Measurements from ENCODE around the gene PSTPIP1.

The PSTPIP1 gene

GRCh38 chr15:76967067-76967466 lies 27.9 kb upstream of the PSTPIP1 start:
- Histone ChIP-seq H3K27me3 (ENCODE audit: control insufficient read depth in 1 of 2, insufficient read depth in 2 of 2, low read length in 2 of 2) (no peaks in the 10 kb centered on the region), H3K4me1 (ENCODE audit: insufficient read depth, low read length) (peaks cover 5% of the 10 kb centered on the region), H3K36me3 (ENCODE audit: insufficient read depth, low read length) (no peaks in the 10 kb centered on the region), H3K9ac (ENCODE audit: low read length) (no peak overlapping the region), H3K27ac (ENCODE audit: low read depth, low read length) (no peak overlapping the region), H3K9me3 (ENCODE audit: low read length) (no peaks in the 10 kb centered on the region), H3K4me3 (ENCODE audit: low read depth in 1 of 2, low read length in 2 of 2) (no peak overlapping the region)

- H3K36me3 ChIP-seq (ENCODE audit: insufficient read depth, low read length) = no peaks in the 10 kb centered on the region
- peaks cover 10% of the 10 kb centered on the region for H3K4me1 ChIP-seq (ENCODE audit: insufficient read depth, low read length)
- H3K4me3 ChIP-seq (ENCODE audit: low read depth in 1 of 2, low read length in 2 of 2) = no peak overlapping the region
- H3K9me3 ChIP-seq (ENCODE audit: low read length) = no peaks in the 10 kb centered on the region
- H3K27me3 ChIP-seq (ENCODE audit: control insufficient read depth in 1 of 2, insufficient read depth in 2 of 2, low read length in 2 of 2) = no peaks in the 10 kb centered on the region
- no peak overlapping the region for H3K9ac ChIP-seq (ENCODE audit: low read length)
- no peak overlapping the region for H3K27ac ChIP-seq (ENCODE audit: low read depth, low read length)
Observed at GRCh38 chr15:76968306-76968705, 26.6 kb upstream of the PSTPIP1 start.

GRCh38 chr15:76972389-76973361 lies 22.3 kb upstream of the PSTPIP1 start:
- Histone ChIP-seq H3K9me3 (ENCODE audit: low read length) (no peaks in the 10 kb centered on the region), H3K4me1 (ENCODE audit: insufficient read depth, low read length) (peaks cover 8% of the 10 kb centered on the region), H3K27ac (ENCODE audit: low read depth, low read length) (no peak overlapping the region), H3K27me3 (ENCODE audit: control insufficient read depth in 1 of 2, insufficient read depth in 2 of 2, low read length in 2 of 2) (no peaks in the 10 kb centered on the region), H3K4me3 (ENCODE audit: low read depth in 1 of 2, low read length in 2 of 2) (peak overlapping the region in 1 of 2 donors; percentile 17), H3K9ac (ENCODE audit: low read length) (no peak overlapping the region), H3K36me3 (ENCODE audit: insufficient read depth, low read length) (no peaks in the 10 kb centered on the region)

- Histone ChIP-seq H3K4me3 (ENCODE audit: low read depth in 1 of 2, low read length in 2 of 2) (peak overlapping the region in 1 of 2 donors; percentile 17), H3K9me3 (ENCODE audit: low read length) (no peaks in the 10 kb centered on the region), H3K4me1 (ENCODE audit: insufficient read depth, low read length) (peaks cover 8% of the 10 kb centered on the region), H3K27ac (ENCODE audit: low read depth, low read length) (no peak overlapping the region), H3K27me3 (ENCODE audit: control insufficient read depth in 1 of 2, insufficient read depth in 2 of 2, low read length in 2 of 2) (no peaks in the 10 kb centered on the region), H3K9ac (ENCODE audit: low read length) (no peak overlapping the region), H3K36me3 (ENCODE audit: insufficient read depth, low read length) (no peaks in the 10 kb centered on the region)
Observed at GRCh38 chr15:76973362-76973743, 21.6 kb upstream of the PSTPIP1 start.

GRCh38 chr15:76973906-76974305 lies 21.0 kb upstream of the PSTPIP1 start:
- Histone ChIP-seq H3K27ac (ENCODE audit: low read depth, low read length) (no peak overlapping the region), H3K4me3 (ENCODE audit: low read depth in 1 of 2, low read length in 2 of 2) (no peak overlapping the region), H3K27me3 (ENCODE audit: control insufficient read depth in 1 of 2, insufficient read depth in 2 of 2, low read length in 2 of 2) (no peaks in the 10 kb centered on the region), H3K9ac (ENCODE audit: low read length) (no peak overlapping the region), H3K9me3 (ENCODE audit: low read length) (no peaks in the 10 kb centered on the region), H3K36me3 (ENCODE audit: insufficient read depth, low read length) (no peaks in the 10 kb centered on the region), H3K4me1 (ENCODE audit: insufficient read depth, low read length) (peaks cover 8% of the 10 kb centered on the region)

GRCh38 chr15:76974456-76975036 lies 20.4 kb upstream of the PSTPIP1 start:
- Histone ChIP-seq H3K27ac (ENCODE audit: low read depth, low read length) (no peak overlapping the region), H3K4me1 (ENCODE audit: insufficient read depth, low read length) (peaks cover 8% of the 10 kb centered on the region), H3K4me3 (ENCODE audit: low read depth in 1 of 2, low read length in 2 of 2) (no peak overlapping the region), H3K9ac (ENCODE audit: low read length) (no peak overlapping the region), H3K9me3 (ENCODE audit: low read length) (no peaks in the 10 kb centered on the region), H3K27me3 (ENCODE audit: control insufficient read depth in 1 of 2, insufficient read depth in 2 of 2, low read length in 2 of 2) (no peaks in the 10 kb centered on the region), H3K36me3 (ENCODE audit: insufficient read depth, low read length) (no peaks in the 10 kb centered on the region)

- Histone ChIP-seq H3K27me3 (ENCODE audit: control insufficient read depth in 1 of 2, insufficient read depth in 2 of 2, low read length in 2 of 2) (no peaks in the 10 kb centered on the region), H3K9me3 (ENCODE audit: low read length) (no peaks in the 10 kb centered on the region), H3K4me3 (ENCODE audit: low read depth in 1 of 2, low read length in 2 of 2) (no peak overlapping the region), H3K4me1 (ENCODE audit: insufficient read depth, low read length) (peaks cover 8% of the 10 kb centered on the region), H3K27ac (ENCODE audit: low read depth, low read length) (no peak overlapping the region), H3K9ac (ENCODE audit: low read length) (no peak overlapping the region), H3K36me3 (ENCODE audit: insufficient read depth, low read length) (no peaks in the 10 kb centered on the region)
Observed at GRCh38 chr15:76976141-76976540, 18.8 kb upstream of the PSTPIP1 start.

DNA sequence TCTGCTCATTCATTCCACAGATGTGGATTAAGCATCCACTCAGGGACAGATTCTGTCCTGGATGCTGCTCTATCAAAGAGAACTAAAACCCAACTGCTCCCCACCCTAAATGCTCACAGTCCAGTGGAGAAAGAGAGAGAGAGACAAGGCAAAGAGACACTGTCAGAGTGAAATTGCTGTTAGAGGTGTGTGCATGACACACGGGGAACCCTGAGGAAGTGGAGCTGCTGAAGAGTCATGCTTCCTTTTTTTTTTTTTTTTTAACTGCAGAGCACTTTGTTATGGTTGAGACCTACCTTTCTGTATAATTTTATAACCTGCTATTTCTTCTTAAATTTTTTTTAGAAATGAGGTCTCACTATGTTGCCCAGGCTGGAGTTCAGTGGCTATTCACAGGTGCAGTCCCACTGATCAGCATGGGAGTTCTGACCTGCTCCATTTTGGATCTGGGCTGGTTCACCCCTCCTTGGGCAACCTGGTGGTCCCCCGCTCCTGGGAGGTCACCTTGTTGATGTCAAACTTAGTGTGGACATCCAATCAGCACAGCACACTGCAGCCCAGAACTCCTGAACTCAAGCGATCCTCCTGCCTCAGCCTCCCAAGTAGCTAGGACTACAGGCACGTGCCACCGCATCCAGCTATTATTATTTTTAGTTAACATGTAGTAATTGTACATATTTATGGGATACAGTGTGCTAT lies 18.2 kb upstream of the PSTPIP1 start:
- H3K9ac ChIP-seq (ENCODE audit: low read length) = no peak overlapping the region
- no peaks in the 10 kb centered on the region for H3K27me3 ChIP-seq (ENCODE audit: control insufficient read depth in 1 of 2, insufficient read depth in 2 of 2, low read length in 2 of 2)
- H3K4me1 ChIP-seq (ENCODE audit: insufficient read depth, low read length) = peaks cover 8% of the 10 kb centered on the region
- no peak overlapping the region for H3K4me3 ChIP-seq (ENCODE audit: low read depth in 1 of 2, low read length in 2 of 2)
- H3K36me3 ChIP-seq (ENCODE audit: insufficient read depth, low read length) = no peaks in the 10 kb centered on the region
- no peak overlapping the region for H3K27ac ChIP-seq (ENCODE audit: low read depth, low read length)
- no peaks in the 10 kb centered on the region for H3K9me3 ChIP-seq (ENCODE audit: low read length)

GRCh38 chr15:76978522-76979330 lies 16.2 kb upstream of the PSTPIP1 start:
- Histone ChIP-seq H3K36me3 (ENCODE audit: insufficient read depth, low read length) (no peaks in the 10 kb centered on the region), H3K27ac (ENCODE audit: low read depth, low read length) (no peak overlapping the region), H3K27me3 (ENCODE audit: control insufficient read depth in 1 of 2, insufficient read depth in 2 of 2, low read length in 2 of 2) (no peaks in the 10 kb centered on the region), H3K9ac (ENCODE audit: low read length) (no peak overlapping the region), H3K9me3 (ENCODE audit: low read length) (no peaks in the 10 kb centered on the region), H3K4me3 (ENCODE audit: low read depth in 1 of 2, low read length in 2 of 2) (no peak overlapping the region), H3K4me1 (ENCODE audit: insufficient read depth, low read length) (no peaks in the 10 kb centered on the region)

GRCh38 chr15:76979331-76979925 lies 15.5 kb upstream of the PSTPIP1 start:
- H3K27me3 ChIP-seq (ENCODE audit: control insufficient read depth in 1 of 2, insufficient read depth in 2 of 2, low read length in 2 of 2) = no peaks in the 10 kb centered on the region
- H3K36me3 ChIP-seq (ENCODE audit: insufficient read depth, low read length) = no peaks in the 10 kb centered on the region
- H3K4me3 ChIP-seq (ENCODE audit: low read depth in 1 of 2, low read length in 2 of 2) = no peak overlapping the region
- no peak overlapping the region for H3K27ac ChIP-seq (ENCODE audit: low read depth, low read length)
- no peaks in the 10 kb centered on the region for H3K4me1 ChIP-seq (ENCODE audit: insufficient read depth, low read length)
- no peak overlapping the region for H3K9ac ChIP-seq (ENCODE audit: low read length)
- H3K9me3 ChIP-seq (ENCODE audit: low read length) = no peaks in the 10 kb centered on the region
